ENCODE measurements around the gene MPZL3.

MPZL3 gene

GRCh38 chr11:118238929-118239328, 13.2 kb downstream of the MPZL3 start:
- no peaks in the 10 kb centered on the region for H3K36me3 ChIP-seq (replicated peaks in 1 of 2; ENCODE audit: control insufficient read depth in 2 of 2, insufficient read depth in 2 of 2, low read length in 2 of 2)
- no peak overlapping the region for H3K27ac ChIP-seq (replicated peaks; ENCODE audit: low read length)
- no CpG with 5 or more reads among the region's 1 CpG for WGBS, 2 donors (ENCODE audit: extremely low coverage in 2 of 2, insufficient read length in 2 of 2, insufficient replicate concordance in 1 of 2)
- no peak overlapping the region for H3K9ac ChIP-seq (ENCODE audit: low read depth, low read length, poor library complexity)
- no peak overlapping the region for H2BK120ac ChIP-seq (ENCODE audit: low read depth, low read length)
- H4K8ac ChIP-seq (ENCODE audit: low read depth, low read length): no peak overlapping the region
- no peak overlapping the region for H4K91ac ChIP-seq (ENCODE audit: low read depth, low read length, poor library complexity)
- H2BK5ac ChIP-seq (ENCODE audit: low read length): no peak overlapping the region
- no peak overlapping the region for H3K23ac ChIP-seq (ENCODE audit: low read depth, low read length, poor library complexity)
- DNase-seq (ENCODE audit: low spot score): no peak
- no peak overlapping the region for H2BK15ac ChIP-seq (ENCODE audit: low read length)
- H3K4me2 ChIP-seq (ENCODE audit: insufficient read depth, low read length, poor library complexity, severe bottlenecking): no peak overlapping the region
- peaks cover 0 to 53% (median 0%) of the 10 kb centered on the region in 3 experiments for H3K27me3 ChIP-seq (ENCODE audit: control insufficient read depth in 3 of 3, insufficient read depth in 3 of 3, low read depth in 1 of 3, low read length in 3 of 3)
- H3K4me1 ChIP-seq (ENCODE audit: control insufficient read depth in 2 of 2, insufficient read depth in 1 of 2, low read depth in 1 of 2, low read length in 2 of 2): no peaks in the 10 kb centered on the region
- no peak overlapping the region for H3K18ac ChIP-seq (ENCODE audit: low read length)
- no peak overlapping the region for H2AFZ ChIP-seq (ENCODE audit: low read length)
- H3K4me3 ChIP-seq (ENCODE audit: low read length in 2 of 2): no peak overlapping the region
- H3K14ac ChIP-seq (ENCODE audit: low read length): no peak overlapping the region
- no peaks in the 10 kb centered on the region for H3K9me3 ChIP-seq (replicated peaks in 1 of 2; ENCODE audit: control insufficient read depth in 2 of 2, insufficient read depth in 1 of 2, low read depth in 1 of 2, low read length in 2 of 2)
- H3K4ac ChIP-seq (ENCODE audit: low read length): no peak overlapping the region
- H2AK5ac ChIP-seq (ENCODE audit: low read depth, low read length): no peak overlapping the region
- no peaks in the 10 kb centered on the region for H3K79me1 ChIP-seq (ENCODE audit: low read depth, low read length)
- H2BK12ac ChIP-seq (ENCODE audit: low read length): no peak overlapping the region

GRCh38 chr11:118238421-118238820, 13.7 kb downstream of the MPZL3 start:
- H3K79me1 ChIP-seq (ENCODE audit: low read depth, low read length): no peaks in the 10 kb centered on the region
- H3K27me3 ChIP-seq (ENCODE audit: control insufficient read depth in 3 of 3, insufficient read depth in 3 of 3, low read depth in 1 of 3, low read length in 3 of 3): peaks cover 0 to 51% (median 0%) of the 10 kb centered on the region in 3 experiments
- H3K4me1 ChIP-seq (ENCODE audit: control insufficient read depth in 2 of 2, insufficient read depth in 1 of 2, low read depth in 1 of 2, low read length in 2 of 2): no peaks in the 10 kb centered on the region
- WGBS, 2 donors (ENCODE audit: extremely low coverage in 2 of 2, insufficient read length in 2 of 2, insufficient replicate concordance in 1 of 2): no CpG with 5 or more reads among the region's 2 CpGs
- H3K23ac ChIP-seq (ENCODE audit: low read depth, low read length, poor library complexity): no peak overlapping the region
- H2AFZ ChIP-seq (ENCODE audit: low read length): no peak overlapping the region
- H2BK15ac ChIP-seq (ENCODE audit: low read length): no peak overlapping the region
- no peak overlapping the region for H3K9ac ChIP-seq (ENCODE audit: low read depth, low read length, poor library complexity)
- no peak overlapping the region for H4K91ac ChIP-seq (ENCODE audit: low read depth, low read length, poor library complexity)
- H3K9me3 ChIP-seq (replicated peaks in 1 of 2; ENCODE audit: control insufficient read depth in 2 of 2, insufficient read depth in 1 of 2, low read depth in 1 of 2, low read length in 2 of 2): no peaks in the 10 kb centered on the region
- no peak overlapping the region for H2BK120ac ChIP-seq (ENCODE audit: low read depth, low read length)
- no peak overlapping the region for H3K18ac ChIP-seq (ENCODE audit: low read length)
- no peak overlapping the region for H2AK5ac ChIP-seq (ENCODE audit: low read depth, low read length)
- no peak overlapping the region for H3K4me2 ChIP-seq (ENCODE audit: insufficient read depth, low read length, poor library complexity, severe bottlenecking)
- no peak overlapping the region for H2BK5ac ChIP-seq (ENCODE audit: low read length)
- no peak overlapping the region for H3K27ac ChIP-seq (replicated peaks; ENCODE audit: low read length)
- no peak for DNase-seq (ENCODE audit: low spot score)
- no peak overlapping the region for H2BK12ac ChIP-seq (ENCODE audit: low read length)
- H3K14ac ChIP-seq (ENCODE audit: low read length): no peak overlapping the region
- H3K36me3 ChIP-seq (replicated peaks in 1 of 2; ENCODE audit: control insufficient read depth in 2 of 2, insufficient read depth in 2 of 2, low read length in 2 of 2): no peaks in the 10 kb centered on the region
- no peak overlapping the region for H3K4ac ChIP-seq (ENCODE audit: low read length)
- H4K8ac ChIP-seq (ENCODE audit: low read depth, low read length): no peak overlapping the region
- no peak overlapping the region for H3K4me3 ChIP-seq (ENCODE audit: low read length in 2 of 2)

GRCh38 chr11:118236170-118236569, 16.0 kb downstream of the MPZL3 start:
- no peak for DNase-seq (ENCODE audit: low spot score)
- Histone ChIP-seq H2BK120ac (ENCODE audit: low read depth, low read length) (no peak overlapping the region), H3K14ac (ENCODE audit: low read length) (no peak overlapping the region), H3K23ac (ENCODE audit: low read depth, low read length, poor library complexity) (no peak overlapping the region), H3K18ac (ENCODE audit: low read length) (no peak overlapping the region), H3K36me3 (replicated peaks in 1 of 2; ENCODE audit: control insufficient read depth in 2 of 2, insufficient read depth in 2 of 2, low read length in 2 of 2) (no peaks in the 10 kb centered on the region), H3K4ac (ENCODE audit: low read length) (no peak overlapping the region), H3K4me1 (ENCODE audit: control insufficient read depth in 2 of 2, insufficient read depth in 1 of 2, low read depth in 1 of 2, low read length in 2 of 2) (no peaks in the 10 kb centered on the region), H2BK15ac (ENCODE audit: low read length) (no peak overlapping the region), H3K27me3 (ENCODE audit: control insufficient read depth in 3 of 3, insufficient read depth in 3 of 3, low read depth in 1 of 3, low read length in 3 of 3) (peaks cover 0 to 30% (median 0%) of the 10 kb centered on the region in 3 experiments), H3K4me3 (ENCODE audit: low read length in 2 of 2) (no peak overlapping the region), H4K8ac (ENCODE audit: low read depth, low read length) (no peak overlapping the region), H3K79me1 (ENCODE audit: low read depth, low read length) (no peaks in the 10 kb centered on the region), H3K9me3 (replicated peaks in 1 of 2; ENCODE audit: control insufficient read depth in 2 of 2, insufficient read depth in 1 of 2, low read depth in 1 of 2, low read length in 2 of 2) (no peaks in the 10 kb centered on the region), H3K27ac (replicated peaks; ENCODE audit: low read length) (no peak overlapping the region), H2BK12ac (ENCODE audit: low read length) (no peak overlapping the region), H2AK5ac (ENCODE audit: low read depth, low read length) (no peak overlapping the region), H3K9ac (ENCODE audit: low read depth, low read length, poor library complexity) (no peak overlapping the region), H2BK5ac (ENCODE audit: low read length) (no peak overlapping the region), H3K4me2 (ENCODE audit: insufficient read depth, low read length, poor library complexity, severe bottlenecking) (no peak overlapping the region), H4K91ac (ENCODE audit: low read depth, low read length, poor library complexity) (no peak overlapping the region), H2AFZ (ENCODE audit: low read length) (no peak overlapping the region)
- no CpG with 5 or more reads among the region's 2 CpGs for WGBS, 2 donors (ENCODE audit: extremely low coverage in 2 of 2, insufficient read length in 2 of 2, insufficient replicate concordance in 1 of 2)

- no peak overlapping the region for H3K18ac ChIP-seq (ENCODE audit: low read length)
- no peak overlapping the region for H4K8ac ChIP-seq (ENCODE audit: low read depth, low read length)
- H3K27ac ChIP-seq (replicated peaks; ENCODE audit: low read length): no peak overlapping the region
- no peak overlapping the region for H2BK12ac ChIP-seq (ENCODE audit: low read length)
- H2BK120ac ChIP-seq (ENCODE audit: low read depth, low read length): no peak overlapping the region
- no peak overlapping the region for H3K4ac ChIP-seq (ENCODE audit: low read length)
- no peaks in the 10 kb centered on the region for H3K4me1 ChIP-seq (ENCODE audit: control insufficient read depth in 2 of 2, insufficient read depth in 1 of 2, low read depth in 1 of 2, low read length in 2 of 2)
- no peaks in the 10 kb centered on the region for H3K79me1 ChIP-seq (ENCODE audit: low read depth, low read length)
- no peaks in the 10 kb centered on the region for H3K9me3 ChIP-seq (replicated peaks in 1 of 2; ENCODE audit: control insufficient read depth in 2 of 2, insufficient read depth in 1 of 2, low read depth in 1 of 2, low read length in 2 of 2)
- no peak overlapping the region for H2BK15ac ChIP-seq (ENCODE audit: low read length)
- H2BK5ac ChIP-seq (ENCODE audit: low read length): no peak overlapping the region
- no peak overlapping the region for H3K23ac ChIP-seq (ENCODE audit: low read depth, low read length, poor library complexity)
- H2AK5ac ChIP-seq (ENCODE audit: low read depth, low read length): no peak overlapping the region
- H3K27me3 ChIP-seq (ENCODE audit: control insufficient read depth in 3 of 3, insufficient read depth in 3 of 3, low read depth in 1 of 3, low read length in 3 of 3): peaks cover 0 to 17% (median 0%) of the 10 kb centered on the region in 3 experiments
- no peak overlapping the region for H2AFZ ChIP-seq (ENCODE audit: low read length)
- H3K14ac ChIP-seq (ENCODE audit: low read length): no peak overlapping the region
- H3K36me3 ChIP-seq (replicated peaks in 1 of 2; ENCODE audit: control insufficient read depth in 2 of 2, insufficient read depth in 2 of 2, low read length in 2 of 2): no peaks in the 10 kb centered on the region
- H3K9ac ChIP-seq (ENCODE audit: low read depth, low read length, poor library complexity): no peak overlapping the region
- H4K91ac ChIP-seq (ENCODE audit: low read depth, low read length, poor library complexity): no peak overlapping the region
- no peak for DNase-seq (ENCODE audit: low spot score)
- H3K4me3 ChIP-seq (ENCODE audit: low read length in 2 of 2): no peak overlapping the region
- WGBS, 2 donors (ENCODE audit: extremely low coverage in 2 of 2, insufficient read length in 2 of 2, insufficient replicate concordance in 1 of 2): no CpG with 5 or more reads among the region's 5 CpGs
- H3K4me2 ChIP-seq (ENCODE audit: insufficient read depth, low read length, poor library complexity, severe bottlenecking): no peak overlapping the region
Measured at GRCh38 chr11:118234833-118235232, 17.3 kb downstream of the MPZL3 start.
